SK-MEL-5 (cell line): Measurements from ENCODE around the gene SUPT7L. TPM values are rescaled to one million over a fixed set of nuclear protein-coding genes. Genes with fewer than 3 reads are reported as not detected.
A peak's percentile ranks its signal among the peaks of the same experiment; 100 is the strongest.
"Not testable (repeated sequence)": the region's sequence is repeated elsewhere in the genome, so short reads cannot be mapped to it uniquely, and the experiment has no call there.

Experiments
- DNase-seq: peaks from one replicate; pipeline ENCODE4 v3.0.0-alpha.2; 2016; ENCODE audit warnings: low read depth, low spot score
- in situ Hi-C: cut with HindIII; loops from 2 replicates; pipeline ENCODE4 v1.10.0; 2016; ENCODE audit warnings: low sequenced_read_pairs, high pct_unique_total_duplicates, low pct_unique_long_range_greater_than_20kb
- total RNA-seq: library from RNA; depleted of rRNA; stranded (reverse); fragments of >200 nt; shearing (Covaris generic); gene quantifications from 2 replicates; pipeline ENCODE4 v1.2.3, GENCODE V29; 2014

SUPT7L gene
- total RNA-seq, 1 experiment from 2014 or later, result 54.7 TPM

DNA sequence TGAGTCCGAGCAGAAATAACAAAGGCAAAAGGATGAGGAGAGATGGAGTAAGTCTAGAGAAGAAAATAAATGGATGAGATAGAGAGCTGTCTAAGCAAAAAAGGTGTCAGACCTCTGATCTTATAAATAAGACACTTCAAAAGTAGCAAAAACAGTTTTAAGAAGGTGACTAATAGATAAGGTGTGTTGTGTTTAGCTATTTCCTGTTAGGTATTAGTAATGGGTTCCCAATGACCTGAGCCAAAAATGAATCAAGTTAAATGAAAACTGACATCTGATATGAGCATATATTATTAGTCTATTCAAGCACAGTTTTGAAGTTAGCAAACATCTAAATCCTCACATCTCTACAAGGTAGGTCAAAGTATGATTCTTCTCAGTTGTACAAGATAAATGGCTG, 10.6 kb downstream of the SUPT7L start:
- DNase-seq, result no peak
- in situ Hi-C loops, result no loop called here

GRCh38 chr2:27652341-27652740, 11.1 kb downstream of the SUPT7L start:
- in situ Hi-C loops, result no loop called here
- no peak for DNase-seq

DNA sequence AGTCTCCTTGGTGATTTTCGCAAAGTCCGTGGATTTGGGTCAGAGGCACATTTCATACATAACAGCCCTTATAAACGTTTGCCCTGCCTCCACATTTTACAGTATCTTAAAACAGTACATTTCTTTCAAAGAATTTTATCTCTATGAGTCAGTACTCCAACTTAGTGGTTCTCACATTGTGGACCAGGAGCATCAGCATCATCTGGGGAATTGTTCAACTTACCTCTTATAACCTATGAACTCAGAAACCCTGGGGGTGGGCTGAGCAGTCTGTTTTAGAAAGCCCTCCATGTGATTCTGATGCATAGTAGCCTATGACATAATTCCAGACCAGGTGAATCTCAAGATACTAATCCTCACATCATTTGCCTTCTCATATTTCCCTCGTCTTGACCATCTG, 12.4 kb downstream of the SUPT7L start:
- in situ Hi-C loops, result no loop called here
- no peak for DNase-seq

GRCh38 chr2:27647737-27648136, 15.7 kb downstream of the SUPT7L start:
- DNase-seq, result no peak
- in situ Hi-C loops, result no loop called here

GRCh38 chr2:27647289-27647688, 16.1 kb downstream of the SUPT7L start:
- in situ Hi-C loops, result no loop called here
- DNase-seq, result no peak

GRCh38 chr2:27645197-27645596, 18.2 kb downstream of the SUPT7L start:
- in situ Hi-C loops, result no loop called here

DNA sequence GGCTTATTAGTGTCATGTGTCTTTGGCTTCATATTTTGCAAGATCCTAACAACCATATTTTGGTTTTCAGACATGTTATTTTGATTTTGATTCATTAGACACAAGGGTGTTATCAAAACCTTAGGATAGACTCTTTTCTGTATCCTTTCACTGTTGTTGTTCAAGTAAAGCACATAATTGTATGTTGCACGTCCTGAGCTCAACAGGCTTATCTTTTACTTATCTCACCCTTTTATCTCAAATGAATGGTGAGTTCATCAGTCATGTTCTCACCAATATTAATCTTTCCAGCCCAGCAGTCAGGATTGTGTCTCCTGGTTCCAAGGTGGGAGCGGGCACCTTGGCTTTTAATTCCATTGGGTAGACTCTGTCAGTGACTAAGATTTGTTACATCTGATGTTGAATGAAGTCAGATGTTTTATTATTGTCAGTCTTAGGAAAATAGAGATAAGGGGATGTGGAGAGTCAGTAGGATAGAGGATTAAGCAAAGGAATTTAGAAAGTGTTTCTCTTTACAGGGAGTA, 22.6 kb downstream of the SUPT7L start:
- DNase-seq, result no peak
- in situ Hi-C loops, result no loop called here

More at GRCh38 chr2:27645197-27645596, 18.2 kb downstream of the SUPT7L start:
- no peak for DNase-seq

- in situ Hi-C loops, result no loop called here
- no peak for DNase-seq
Observed at GRCh38 chr2:27638709-27639108, 24.7 kb downstream of the SUPT7L start.

GRCh38 chr2:27638037-27638637, 25.3 kb downstream of the SUPT7L start:
- DNase-seq, result no peak
- in situ Hi-C loops, result no loop called here

GRCh38 chr2:27636766-27637165, 26.6 kb downstream of the SUPT7L start:
- DNase-seq, result no peak
- in situ Hi-C loops, result no loop called here

- DNase-seq, result no peak
- in situ Hi-C loops, result no loop called here
Observed at GRCh38 chr2:27634291-27634690, 29.1 kb downstream of the SUPT7L start.

- in situ Hi-C loops, DNase-seq: not testable (repeated sequence)
Observed at GRCh38 chr2:27630257-27630656, 33.2 kb downstream of the SUPT7L start.

DNA sequence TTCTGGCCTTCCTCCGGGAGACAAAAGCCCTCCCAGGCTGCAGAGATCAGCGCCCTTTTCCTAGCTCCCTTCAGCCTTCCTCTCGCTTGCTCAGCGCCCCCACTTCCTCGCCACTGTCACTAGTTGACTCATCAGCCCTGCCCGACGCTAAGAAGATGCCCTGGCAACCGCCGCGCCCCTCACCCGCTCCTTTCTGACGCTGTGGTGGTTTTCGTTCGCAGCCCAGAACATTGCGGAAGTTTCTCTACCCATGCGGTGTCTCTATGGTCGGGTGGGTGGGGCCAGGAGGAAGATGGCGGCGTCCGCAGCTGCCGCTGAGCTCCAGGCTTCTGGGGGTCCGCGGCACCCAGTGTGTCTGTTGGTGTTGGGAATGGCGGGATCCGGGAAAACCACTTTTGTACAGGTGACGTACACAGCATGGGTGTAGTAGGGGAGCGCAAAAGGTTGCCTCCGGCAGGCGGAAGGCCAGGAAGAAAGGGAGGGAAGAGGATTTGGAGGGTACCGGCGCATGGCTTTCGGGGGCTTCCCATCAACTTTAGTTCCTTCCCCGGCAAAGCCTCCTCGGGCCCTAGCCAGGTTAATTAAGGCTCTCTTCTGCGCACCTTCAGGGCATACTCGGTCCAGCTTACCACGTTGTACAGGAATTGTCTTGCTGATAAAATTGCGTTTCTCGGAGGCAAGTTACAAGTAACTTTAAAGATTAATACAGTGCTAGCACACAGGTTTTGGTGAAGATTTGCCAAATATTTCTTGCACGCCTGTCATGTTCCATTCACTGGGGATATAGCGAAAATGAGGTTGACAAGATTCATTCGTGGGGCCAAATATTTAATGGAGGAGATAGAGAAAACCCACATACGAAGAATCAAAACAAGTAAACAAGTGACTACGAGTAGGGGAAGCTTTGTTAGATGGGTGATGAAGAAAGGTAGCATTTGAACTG, 34.4 kb downstream of the SUPT7L start, which contains the start of the genes CCDC121 and GPN1:
Gene CCDC121 (minus strand): TSS at position 246 of the 943 bp plus-strand sequence. CDS start 1,213 bp downstream, outside the sequence.
Gene GPN1 (plus strand): TSS at position 284 of the 943 bp plus-strand sequence. CDS start 9 bp downstream, at position 293.
- peak; percentile 86 for DNase-seq
- in situ Hi-C loops, result no loop called here

DNA sequence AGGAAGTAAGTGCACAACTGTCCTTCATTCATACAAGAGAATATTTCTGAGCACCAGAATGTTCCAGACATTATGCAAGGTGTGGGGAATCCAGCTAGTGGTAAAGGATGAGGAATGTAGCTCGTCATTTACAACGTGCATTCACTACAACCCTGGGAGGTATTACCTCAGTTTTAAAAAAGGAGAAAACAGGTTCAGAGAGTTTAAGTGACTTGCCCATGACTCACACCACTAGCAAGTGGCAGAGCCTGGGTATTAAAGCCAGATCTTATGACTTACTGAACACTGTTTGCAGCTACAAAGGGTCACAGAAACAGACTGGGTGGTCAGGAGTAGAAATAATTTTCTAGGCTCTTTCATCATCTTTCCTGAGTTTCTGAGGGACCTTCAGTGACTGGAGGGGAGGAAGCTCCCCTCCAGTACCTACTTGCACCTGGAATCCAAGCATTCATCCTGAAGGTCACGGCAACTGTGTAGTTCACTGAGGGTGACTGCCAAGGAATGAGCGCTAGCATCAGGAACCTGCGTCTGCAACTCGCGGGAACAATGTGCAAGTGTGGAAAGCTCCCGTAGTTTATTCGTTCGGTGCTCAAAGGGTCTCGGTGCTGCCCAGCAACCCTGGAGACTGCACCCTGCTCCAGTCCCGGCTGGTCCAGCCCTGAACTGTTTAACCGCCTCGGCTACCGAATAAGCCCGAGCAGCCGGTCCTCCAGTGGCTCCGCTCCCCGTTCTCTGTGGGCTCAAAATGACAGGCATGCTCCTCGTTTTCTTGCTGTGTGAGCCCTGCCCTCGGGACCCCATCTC, 35.2 kb downstream of the SUPT7L start:
- DNase-seq, result no peak
- in situ Hi-C loops, result no loop called here

- in situ Hi-C loops, DNase-seq: not testable (repeated sequence)
Observed at GRCh38 chr2:27626921-27627320, 36.5 kb downstream of the SUPT7L start.

- in situ Hi-C loops, DNase-seq: not testable (repeated sequence)
Observed at GRCh38 chr2:27626323-27626722, 37.1 kb downstream of the SUPT7L start.

GRCh38 chr2:27624943-27625342, 38.5 kb downstream of the SUPT7L start:
- no peak for DNase-seq
- in situ Hi-C loops, result no loop called here
